Caco-2 (cell line): ENCODE measurements around the gene NAPSA. TPM values are rescaled to one million over a fixed set of nuclear protein-coding genes. Genes with fewer than 3 reads are reported as not detected.

Experiments used
- Bru-seq: library from RNA; stranded (reverse); fragments of 400-500 nt; gene quantifications from one replicate; lab custom pipeline; 2021; lab: Mats Ljungman, UMichigan
- BruChase-seq, 2 experiments: library from RNA; stranded (reverse); fragments of 400-500 nt; gene quantifications; one replicate each; lab custom pipeline; 2021; lab: Mats Ljungman, UMichigan
- BruUV-seq: library from RNA; stranded (reverse); fragments of 400-500 nt; replicated peaks from 2 replicates; lab custom pipeline; 2021; lab: Mats Ljungman, UMichigan
- CTCF ChIA-PET: fragments of 300-600 bp; sonication (Branson Sonifier 250); formaldehyde crosslinking; loops from one replicate; lab custom pipeline; 2022; ENCODE audit warnings: antibody characterized with exemption; lab: Charles Lee
- POLR2A ChIA-PET: fragments of 300-600 bp; sonication (Branson Sonifier 250); formaldehyde crosslinking; loops from one replicate; lab custom pipeline; 2022; ENCODE audit warnings: antibody characterized with exemption; lab: Charles Lee
- DNase-seq, 2 experiments: peaks; one replicate each; pipeline versions ENCODE4 v3.0.0 to v3.0.0-alpha.2; 2020 to 2022
- H3K27me3 ChIP-seq: replicated peaks from 2 replicates; pipeline ENCODE4 v1.6.0; 2011; ENCODE audit warnings: low read length; ENCODE audit not compliant: control insufficient read depth, insufficient read depth
- H3K36me3 ChIP-seq: 2 replicates; pipeline ENCODE4 v1.5.1; 2011; ENCODE audit warnings: low read length; ENCODE audit not compliant: control insufficient read depth, insufficient read depth
- H3K4me1 ChIP-seq: fragments of 250-450 bp; sonication (Bioruptor Pico); 2 replicates; pipeline ENCODE4 v1.5.1; 2020; ENCODE audit warnings: mild to moderate bottlenecking
- H3K4me3 ChIP-seq: 2 replicates; pipeline ENCODE4 v1.5.1; 2011; ENCODE audit warnings: low read depth, mild to moderate bottlenecking, control low read depth, low read length
- H3K9me3 ChIP-seq: fragments of 250-450 bp; sonication (Bioruptor Pico); 2 replicates; pipeline ENCODE4 v1.5.1; 2020; ENCODE audit warnings: mild to moderate bottlenecking, moderate library complexity
- H3K27ac Mint-ChIP-seq: one replicate; pipeline ENCODE4 v1.8.0; 2022; ENCODE audit warnings: mixed read lengths; ENCODE audit not compliant: unreplicated experiment
- H3K27me3 Mint-ChIP-seq: one replicate; pipeline ENCODE4 v1.8.0; 2022; ENCODE audit warnings: mixed read lengths; ENCODE audit not compliant: insufficient read depth, unreplicated experiment
- H3K36me3 Mint-ChIP-seq: one replicate; pipeline ENCODE4 v1.8.0; 2022; ENCODE audit warnings: mild to moderate bottlenecking, mixed read lengths; ENCODE audit not compliant: insufficient read depth, unreplicated experiment
- H3K4me1 Mint-ChIP-seq: one replicate; pipeline ENCODE4 v1.8.0; 2022; ENCODE audit warnings: low read depth, mixed read lengths; ENCODE audit not compliant: unreplicated experiment
- H3K4me3 Mint-ChIP-seq: one replicate; pipeline ENCODE4 v1.8.0; 2022; ENCODE audit warnings: mild to moderate bottlenecking, moderate library complexity, mixed read lengths; ENCODE audit not compliant: unreplicated experiment
- H3K9me3 Mint-ChIP-seq: one replicate; pipeline ENCODE4 v1.8.0; 2022; ENCODE audit warnings: mixed read lengths; ENCODE audit not compliant: unreplicated experiment
- intact Hi-C: fragments of 100-400 bp; cut with micrococcal nuclease; formaldehyde crosslinking; loops from one replicate; pipeline ENCODE4 v1.10.0; 2022; ENCODE audit not compliant: unreplicated experiment
- long read RNA-seq: library from polyadenylated mRNA; stranded (forward); transcript quantifications from one replicate; pipeline ENCODE4 v2.0.0, GENCODE V29; 2022
- total RNA-seq: library from RNA; stranded (reverse); gene quantifications from 2 replicates; pipeline ENCODE4 v1.2.3, GENCODE V29; 2022
- TF ChIP-seq, protein P1 (sequence below), 2 experiments: fragments of 200-600 bp in 1 of 2; IDR thresholded peaks; 1 replicate in 1 of 2; 2 replicates in 1 of 2; pipeline versions ENCODE4 v1.5.1 to v1.8.0; 2011 to 2022; ENCODE audit warnings: antibody characterized with exemption in 1 of 2, control low read depth in 1 of 2, inconsistent platforms in 1 of 2, low read depth in 1 of 2, low read length in 1 of 2, mild to moderate bottlenecking in 1 of 2, moderate library complexity in 1 of 2; ENCODE audit not compliant: insufficient read depth in 1 of 2, severe bottlenecking in 1 of 2, unreplicated experiment in 1 of 2

NAPSA gene
- total RNA-seq = 1.2 and 1.6 TPM in 2 replicates
- Bru-seq, nascent RNA = percentile 34 among the genes with signal in this experiment
- percentile 26 among the genes with signal in this experiment for BruChase-seq, experiment 1, labeled RNA remaining after a 2-hour chase
- BruChase-seq, experiment 2, labeled RNA remaining after a 6-hour chase = percentile 29 among the genes with signal in this experiment
- long read RNA-seq, partial matches to known transcripts = 0 of 1 reads
- long read RNA-seq, other reads (novel, unspliced or antisense) = 1 of 1 reads

DNA sequence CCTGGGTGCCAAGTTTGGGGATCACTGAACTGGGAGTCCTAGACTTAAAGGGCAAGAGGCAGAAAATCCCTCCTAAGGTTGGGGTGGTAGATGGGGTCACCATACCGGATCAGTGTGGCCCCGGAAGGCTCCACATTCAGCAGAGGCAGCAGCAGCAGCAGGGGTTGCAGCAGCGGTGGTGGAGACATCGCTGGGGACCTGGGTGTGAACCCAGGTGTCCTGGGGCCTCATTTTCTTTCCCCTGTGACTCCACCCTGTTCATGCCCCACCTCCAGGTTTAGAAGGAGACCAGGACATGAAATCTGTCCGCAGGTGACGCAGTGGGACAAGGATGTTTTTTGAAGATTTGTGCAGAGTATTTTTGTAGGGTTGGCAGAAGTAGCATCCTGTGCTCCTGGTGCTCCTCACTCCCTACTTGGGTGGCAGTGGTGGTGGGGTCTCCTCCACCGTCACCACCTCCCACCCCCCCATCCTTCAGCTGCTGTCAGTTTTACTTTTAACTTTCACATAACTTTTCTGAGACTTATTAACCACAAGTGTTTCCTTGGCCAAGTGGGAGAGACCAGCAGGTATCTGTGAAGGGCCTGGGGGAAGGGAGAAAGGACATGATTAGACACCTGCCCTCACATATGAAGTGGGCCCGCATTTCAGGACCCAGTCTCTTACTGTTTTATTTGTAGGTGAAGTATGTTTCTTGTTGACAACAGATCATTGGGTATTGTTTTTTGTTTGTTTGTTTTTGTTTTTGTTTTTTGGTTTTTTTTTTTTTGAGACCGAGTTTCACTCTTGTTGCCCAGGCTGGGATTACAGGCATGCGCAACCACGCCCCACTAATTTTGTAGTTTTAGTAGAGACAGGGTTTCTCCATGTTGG is at the start of gene NAPSA:
Gene NAPSA, minus strand, starts transcription at position 206 of the 873 bp plus-strand sequence. Its CDS starts 18 bp downstream, at position 188.
- BruUV-seq = no TSS peak
- Mint-ChIP-seq H3K9me3 (no peaks in the 10 kb centered on the region), H3K27me3 (peaks cover 6% of the 10 kb centered on the region), H3K4me3 (no peak within 1 kb of the TSS), H3K4me1 (peaks cover 14% of the 10 kb centered on the region), H3K36me3 (peaks cover 5% of the 10 kb centered on the region), H3K27ac (no peak within 1 kb of the TSS)
- POLR2A ChIA-PET = no interaction called here
- no peaks in the 10 kb centered on the region for H3K4me1 ChIP-seq
- TF ChIP-seq, protein P1, sequence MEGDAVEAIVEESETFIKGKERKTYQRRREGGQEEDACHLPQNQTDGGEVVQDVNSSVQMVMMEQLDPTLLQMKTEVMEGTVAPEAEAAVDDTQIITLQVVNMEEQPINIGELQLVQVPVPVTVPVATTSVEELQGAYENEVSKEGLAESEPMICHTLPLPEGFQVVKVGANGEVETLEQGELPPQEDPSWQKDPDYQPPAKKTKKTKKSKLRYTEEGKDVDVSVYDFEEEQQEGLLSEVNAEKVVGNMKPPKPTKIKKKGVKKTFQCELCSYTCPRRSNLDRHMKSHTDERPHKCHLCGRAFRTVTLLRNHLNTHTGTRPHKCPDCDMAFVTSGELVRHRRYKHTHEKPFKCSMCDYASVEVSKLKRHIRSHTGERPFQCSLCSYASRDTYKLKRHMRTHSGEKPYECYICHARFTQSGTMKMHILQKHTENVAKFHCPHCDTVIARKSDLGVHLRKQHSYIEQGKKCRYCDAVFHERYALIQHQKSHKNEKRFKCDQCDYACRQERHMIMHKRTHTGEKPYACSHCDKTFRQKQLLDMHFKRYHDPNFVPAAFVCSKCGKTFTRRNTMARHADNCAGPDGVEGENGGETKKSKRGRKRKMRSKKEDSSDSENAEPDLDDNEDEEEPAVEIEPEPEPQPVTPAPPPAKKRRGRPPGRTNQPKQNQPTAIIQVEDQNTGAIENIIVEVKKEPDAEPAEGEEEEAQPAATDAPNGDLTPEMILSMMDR (IDR thresholded peaks at IDR 0.05; ENCODE audit: insufficient read depth in 1 of 2, low read depth in 1 of 2, low read length in 1 of 2, severe bottlenecking in 1 of 2, unreplicated experiment in 1 of 2) = no peak
- H3K9me3 ChIP-seq = no peaks in the 10 kb centered on the region
- intact Hi-C loops = loop anchor here (10.0 kb wide), 1 partner anchor 559 kb away; no protein-coding TSS in a partner anchor
- CTCF ChIA-PET = interaction anchor here (0.8 kb wide), 1 partner anchor 9 kb away, joined by 6 read pairs; no protein-coding TSS in a partner anchor
- H3K4me3 ChIP-seq = no peak within 1 kb of the TSS
- H3K27me3 ChIP-seq = no peaks in the 10 kb centered on the region
- H3K36me3 ChIP-seq = 0 out of 2 replicates have a peak, but pooled peaks cover 1% of the 10 kb centered on the region
- DNase-seq = no peak

DNA sequence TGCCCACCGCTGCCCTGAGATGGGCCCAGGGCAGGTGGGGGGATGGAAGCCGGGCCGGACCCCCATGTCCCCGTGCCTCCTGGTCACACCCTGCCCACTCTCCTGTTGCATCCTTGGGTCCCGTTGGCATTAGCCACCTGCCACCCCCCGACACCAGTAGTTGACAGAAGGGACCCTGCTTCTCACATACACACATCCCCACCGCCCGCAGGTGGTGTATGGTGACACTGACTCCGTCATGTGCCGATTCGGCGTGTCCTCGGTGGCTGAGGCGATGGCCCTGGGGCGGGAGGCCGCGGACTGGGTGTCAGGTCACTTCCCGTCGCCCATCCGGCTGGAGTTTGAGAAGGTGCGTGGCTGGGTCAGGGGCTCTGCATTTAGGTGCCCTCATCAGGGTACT is 48.1 kb upstream of the NAPSA start:
- Histone ChIP-seq H3K4me1 (peaks cover 17% of the 10 kb centered on the region), H3K27me3 (no peaks in the 10 kb centered on the region), H3K36me3 (peaks cover 7% of the 10 kb centered on the region), H3K4me3 (no peak overlapping the region), H3K9me3 (no peaks in the 10 kb centered on the region)
- H3K9me3 Mint-ChIP-seq = no peaks in the 10 kb centered on the region
- no TSS peak for BruUV-seq
- no peak overlapping the region for H3K4me3 Mint-ChIP-seq
- no peak for DNase-seq
- H3K27ac Mint-ChIP-seq = no peak overlapping the region
- H3K27me3 Mint-ChIP-seq = no peaks in the 10 kb centered on the region
- ChIA-PET POLR2A (no interaction called here), CTCF (interaction anchor here (0.6 to 1.7 kb wide), 2 partner anchors 45 to 1382 kb away, joined by 5 to 8 read pairs; no protein-coding TSS in a partner anchor)
- no peaks in the 10 kb centered on the region for H3K4me1 Mint-ChIP-seq
- TF ChIP-seq, protein P1 (IDR thresholded peaks at IDR 0.05; ENCODE audit: insufficient read depth in 1 of 2, low read depth in 1 of 2, low read length in 1 of 2, severe bottlenecking in 1 of 2, unreplicated experiment in 1 of 2) = no peak
- intact Hi-C loops = no loop called here
- H3K36me3 Mint-ChIP-seq = peaks cover 59% of the 10 kb centered on the region

DNA sequence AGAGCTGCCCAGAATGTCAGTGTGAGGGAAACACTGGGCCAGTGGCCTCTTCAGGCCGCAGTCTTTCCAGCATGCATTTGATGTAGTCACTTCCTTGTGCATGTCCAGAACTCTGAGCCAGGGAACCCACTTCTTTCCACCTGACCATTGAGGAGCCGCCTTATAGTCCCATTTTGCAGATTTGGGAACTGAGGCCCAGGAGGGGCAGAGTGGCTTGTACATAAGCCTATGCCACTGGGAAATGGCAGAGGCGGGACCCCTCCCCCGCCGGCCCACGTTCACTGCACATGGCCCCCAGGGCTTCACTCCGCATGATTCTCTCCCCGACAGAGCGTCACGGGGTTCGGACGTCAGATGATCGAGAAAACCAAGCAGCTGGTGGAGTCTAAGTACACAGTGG is 47.7 kb upstream of the NAPSA start:
- TF ChIP-seq, protein P1 (IDR thresholded peaks at IDR 0.05; ENCODE audit: insufficient read depth in 1 of 2, low read depth in 1 of 2, low read length in 1 of 2, severe bottlenecking in 1 of 2, unreplicated experiment in 1 of 2) = no peak
- H3K4me1 Mint-ChIP-seq = no peaks in the 10 kb centered on the region
- Histone ChIP-seq H3K4me3 (no peak overlapping the region), H3K9me3 (no peaks in the 10 kb centered on the region), H3K4me1 (peaks cover 14% of the 10 kb centered on the region), H3K27me3 (no peaks in the 10 kb centered on the region), H3K36me3 (peaks cover 7% of the 10 kb centered on the region)
- H3K27ac Mint-ChIP-seq = no peak overlapping the region
- CTCF ChIA-PET = interaction anchor here (1.7 kb wide), 1 partner anchor 44 kb away, joined by 5 read pairs; no protein-coding TSS in a partner anchor
- no peaks in the 10 kb centered on the region for H3K27me3 Mint-ChIP-seq
- no peak overlapping the region for H3K4me3 Mint-ChIP-seq
- POLR2A ChIA-PET = no interaction called here
- no peak for DNase-seq
- H3K36me3 Mint-ChIP-seq = peaks cover 63% of the 10 kb centered on the region
- no TSS peak for BruUV-seq
- intact Hi-C loops = no loop called here
- H3K9me3 Mint-ChIP-seq = no peaks in the 10 kb centered on the region
